Stimulated activated CD8-positive, alpha-beta memory T cell treated with anti-CD3 and anti-CD28 coated beads, Interleukin-4, amount 100 ng/mL, for 1 hour (primary cell): ENCODE measurements around the gene APOBEC3F.
"Not testable (repeated sequence)": the region's sequence is repeated elsewhere in the genome, so short reads cannot be mapped to it uniquely, and the experiment has no call there.

Source experiments
- DNase-seq, 2 donors: peaks; one replicate each; pipeline ENCODE4 v3.0.0-alpha.2; 2020; ENCODE audit warnings: low read depth in 2 of 2, low spot score in 1 of 2

APOBEC3F gene

DNA sequence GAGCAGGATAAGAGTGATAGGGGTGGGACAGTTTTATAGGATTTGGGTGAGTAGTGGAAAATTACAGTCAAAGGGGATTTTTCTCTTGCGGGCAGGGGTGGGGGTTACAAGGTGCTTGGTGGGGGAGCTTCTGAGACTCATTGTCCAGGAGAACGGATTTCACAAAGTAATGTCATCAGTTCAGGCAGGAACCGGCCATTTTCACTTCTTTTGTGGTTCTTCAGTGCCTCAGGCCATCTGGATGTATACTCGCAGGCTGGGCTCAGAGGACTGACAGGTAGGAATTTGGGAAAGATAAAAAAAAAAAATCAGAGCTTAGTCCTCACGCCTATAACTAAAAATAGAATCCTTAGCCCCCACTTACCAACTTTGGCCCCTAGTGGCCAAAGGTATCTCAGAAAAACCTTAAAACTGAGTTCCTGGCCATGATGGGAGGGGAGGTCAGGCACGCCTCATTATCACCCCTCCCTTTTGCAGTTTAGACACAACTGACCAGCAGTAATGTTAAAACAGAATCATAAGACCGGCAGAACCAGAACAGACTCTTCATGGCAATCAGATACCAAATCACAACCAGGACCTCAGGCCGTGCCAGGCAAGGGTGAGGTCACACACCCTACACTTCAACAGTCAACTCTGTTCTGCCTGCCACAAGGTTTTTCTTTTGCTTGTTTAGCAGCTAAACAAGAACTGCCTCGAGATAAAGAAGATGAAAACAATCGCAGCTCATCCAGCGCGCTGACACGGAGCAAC lies 27.5 kb downstream of the APOBEC3F start:
- no peak for DNase-seq

DNA sequence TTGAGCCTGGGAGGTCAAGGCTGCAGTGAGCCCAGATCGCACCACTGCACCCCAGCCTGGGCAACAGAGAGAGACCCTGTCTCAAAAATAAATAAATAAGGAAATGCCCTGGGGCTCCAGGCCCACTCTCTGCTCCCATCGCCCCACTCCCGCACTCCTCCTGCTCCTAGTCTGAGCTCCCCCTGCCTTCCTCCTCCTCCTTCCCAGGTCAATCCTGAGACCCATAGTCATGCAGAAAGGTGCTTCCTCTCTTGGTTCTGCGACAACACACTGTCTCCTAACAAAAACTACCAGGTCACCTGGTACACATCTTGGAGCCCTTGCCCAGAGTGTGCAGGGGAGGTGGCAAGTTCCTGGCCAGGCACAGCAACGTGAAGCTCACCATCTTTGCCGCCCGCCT lies 29.5 kb downstream of the APOBEC3F start:
- DNase-seq, result no peak

DNA sequence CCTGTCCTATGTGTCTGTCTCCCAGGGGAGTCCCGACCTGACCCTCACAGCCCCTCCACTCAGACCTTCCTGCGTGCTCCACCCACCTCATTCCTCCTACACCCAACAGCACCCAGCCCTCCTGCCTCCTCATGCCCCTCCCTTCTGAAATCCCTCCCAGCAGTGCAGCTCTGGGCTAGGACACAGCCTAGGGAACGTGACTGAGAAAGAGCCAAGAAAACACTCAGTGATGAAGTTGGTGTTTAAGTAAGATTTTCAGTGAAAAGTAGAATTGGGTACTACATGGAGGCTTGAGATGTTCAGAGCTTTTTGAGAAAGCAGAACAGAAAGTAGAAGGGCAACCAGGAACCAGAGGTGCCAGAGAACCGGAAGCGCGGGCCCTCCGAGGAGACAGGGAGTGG lies 31.9 kb downstream of the APOBEC3F start:
- DNase-seq, result not testable (repeated sequence)

DNA sequence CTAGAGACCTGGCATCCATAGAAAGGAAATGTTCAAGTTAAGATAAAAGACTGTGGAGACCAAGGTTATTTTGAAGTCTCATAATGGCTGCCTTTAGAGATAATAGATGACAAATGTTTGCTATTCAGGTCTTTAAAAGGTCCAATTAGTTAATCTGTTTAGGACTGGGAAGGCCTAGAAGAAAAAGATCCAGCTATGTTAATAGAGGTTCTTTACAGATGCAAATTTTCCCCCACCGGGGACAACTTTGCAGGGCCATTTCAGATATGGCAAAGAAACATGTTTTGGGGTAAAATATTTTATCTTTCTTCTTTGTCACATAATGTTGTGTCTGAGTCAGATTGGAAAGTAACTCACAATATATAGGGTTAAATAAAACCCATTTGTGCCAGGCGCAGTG lies 33.3 kb downstream of the APOBEC3F start:
- no peak for DNase-seq

DNA sequence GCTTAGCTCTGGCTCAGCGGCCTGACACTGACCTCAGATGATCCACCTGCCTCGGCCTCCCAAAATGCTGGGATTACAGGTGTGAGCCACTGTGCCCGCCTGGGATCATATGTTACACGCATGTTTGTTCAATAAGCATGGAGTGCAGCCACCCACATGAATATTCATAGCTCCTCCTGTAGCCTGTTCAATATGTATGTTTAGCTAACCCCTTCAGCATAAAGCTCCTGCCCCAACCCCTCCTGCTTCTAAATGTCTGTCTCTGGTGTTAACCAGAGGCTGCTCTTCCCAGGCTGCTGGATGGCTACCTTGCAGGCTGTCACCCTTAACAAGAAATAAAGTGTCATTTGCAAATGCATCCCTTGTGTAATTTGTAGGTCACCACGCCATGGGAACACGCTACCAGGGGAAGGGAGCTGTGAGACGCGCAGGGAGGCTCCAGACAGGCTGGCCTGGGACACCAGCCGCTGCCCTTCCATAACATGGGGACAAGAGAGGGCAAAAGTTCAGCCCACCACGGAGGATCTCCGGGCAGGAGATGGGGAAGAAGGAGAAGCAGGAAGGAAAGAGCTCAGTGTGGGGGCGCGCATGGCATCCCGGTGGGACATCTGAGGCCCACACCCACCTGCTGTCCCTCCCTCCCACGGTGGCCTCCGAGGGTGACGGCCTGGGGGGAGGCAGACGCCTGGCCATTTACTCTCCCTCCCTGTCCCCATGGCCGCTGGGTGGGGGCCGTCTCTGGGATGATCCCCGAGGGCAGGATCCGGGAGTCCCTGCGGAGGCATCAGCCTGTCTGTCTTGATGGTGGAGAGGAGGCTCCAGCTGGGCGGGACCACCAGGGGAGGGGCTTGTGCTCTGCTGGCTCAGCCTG lies 35.7 kb downstream of the APOBEC3F start:
- not testable (repeated sequence) for DNase-seq

DNA sequence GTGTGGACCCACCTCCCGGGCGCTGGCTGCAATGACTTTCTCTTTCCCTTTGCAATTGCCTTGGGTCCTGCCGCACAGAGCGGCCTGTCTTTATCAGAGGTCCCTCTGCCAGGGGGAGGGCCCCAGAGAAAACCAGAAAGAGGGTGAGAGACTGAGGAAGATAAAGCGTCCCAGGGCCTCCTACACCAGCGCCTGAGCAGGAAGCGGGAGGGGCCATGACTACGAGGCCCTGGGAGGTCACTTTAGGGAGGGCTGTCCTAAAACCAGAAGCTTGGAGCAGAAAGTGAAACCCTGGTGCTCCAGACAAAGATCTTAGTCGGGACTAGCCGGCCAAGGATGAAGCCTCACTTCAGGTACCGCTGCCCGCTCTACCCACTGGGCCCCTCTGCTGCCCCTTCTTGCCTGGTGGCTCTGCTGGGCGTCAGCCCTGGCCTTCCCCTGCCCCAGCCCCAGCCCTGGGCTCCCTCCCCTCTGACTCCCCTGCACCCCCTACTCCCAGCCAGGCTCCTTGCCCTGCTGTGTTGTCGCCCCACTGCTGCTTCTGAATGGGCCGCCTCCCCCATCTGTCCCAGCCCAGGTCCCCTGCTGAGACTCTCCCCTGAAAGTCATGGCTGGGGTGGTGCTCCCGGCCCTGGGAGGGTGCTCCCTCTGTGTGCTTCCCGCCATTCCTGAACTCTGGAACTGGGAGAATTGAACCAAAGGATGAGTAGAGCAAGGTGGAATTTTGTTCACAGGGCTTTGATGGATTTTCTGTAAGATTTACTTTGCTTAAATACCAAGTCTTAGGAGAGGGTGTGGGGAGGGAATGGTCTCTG lies 36.6 kb downstream of the APOBEC3F start, which contains the start of gene APOBEC3G:
Gene APOBEC3G, plus strand, starts transcription at position 250 of the 815 bp plus-strand sequence. Its CDS starts 87 bp downstream, at position 337.
- not testable (repeated sequence) for DNase-seq

DNA sequence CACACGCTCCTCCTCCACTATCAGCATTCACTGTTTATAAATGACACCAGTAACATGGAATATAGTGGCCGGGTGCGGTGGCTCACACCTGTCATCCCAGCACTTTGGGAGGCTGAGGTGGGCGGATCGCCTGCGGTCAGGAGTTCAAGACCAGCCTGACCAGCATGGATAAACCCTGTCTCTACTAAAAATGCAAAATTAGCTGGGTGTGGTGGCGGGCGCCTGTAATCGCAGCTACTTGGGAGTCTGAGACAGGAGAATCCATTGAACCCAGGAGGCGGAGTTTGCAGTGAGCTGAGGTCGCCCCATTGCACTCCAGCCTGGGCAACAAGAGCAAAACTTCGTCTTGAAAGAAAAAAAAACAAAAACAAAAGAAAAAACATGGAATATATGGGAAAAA lies 37.2 kb downstream of the APOBEC3F start:
- not testable (repeated sequence) for DNase-seq

DNA sequence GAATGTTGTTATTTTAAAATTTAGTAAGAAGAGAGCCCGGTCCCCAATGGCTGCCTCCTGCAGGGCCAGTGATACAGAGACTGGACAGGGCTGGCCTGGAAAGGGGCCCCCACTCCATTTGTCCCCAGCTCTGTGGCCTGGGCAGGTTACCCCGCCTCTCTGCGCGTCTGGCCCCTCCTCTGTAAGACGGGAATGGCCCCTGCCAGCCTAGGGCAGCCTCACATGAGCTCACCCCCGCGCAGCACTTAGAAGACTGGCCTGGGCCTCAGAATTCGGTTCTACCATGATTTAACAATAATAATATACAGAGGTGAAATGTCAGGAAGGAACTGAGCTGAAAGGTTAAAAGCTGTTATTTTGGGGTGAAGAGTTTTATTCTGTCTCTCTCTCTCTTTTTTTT lies 37.7 kb downstream of the APOBEC3F start:
- DNase-seq, result no peak

DNA sequence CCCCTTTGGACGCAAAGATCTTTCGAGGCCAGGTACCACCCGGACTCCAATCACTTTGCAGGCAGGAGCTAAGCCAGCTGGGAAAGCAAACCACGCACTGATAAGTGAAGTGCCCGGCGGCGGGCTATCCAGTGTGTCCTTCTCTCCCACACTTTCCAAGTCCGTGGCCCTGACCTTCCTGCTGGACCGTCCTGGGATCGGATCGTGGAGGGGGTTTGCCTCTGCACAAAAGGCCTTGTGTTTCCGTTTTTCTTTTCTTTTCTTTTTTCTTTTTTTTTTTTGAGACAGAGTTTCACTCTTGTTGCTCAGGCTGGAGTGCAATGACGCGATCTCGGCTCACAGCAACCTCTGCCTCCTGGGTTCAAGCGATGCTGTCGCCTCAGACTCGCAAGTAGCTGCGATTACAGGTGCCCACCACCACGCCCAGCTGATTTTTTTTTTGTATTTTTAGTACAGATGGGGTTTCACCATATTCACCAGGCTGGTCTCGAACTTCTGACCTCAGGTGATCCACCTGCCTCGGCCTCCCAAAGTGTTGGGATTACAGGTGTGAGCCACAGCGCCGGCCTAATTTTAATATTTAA lies 38.5 kb downstream of the APOBEC3F start:
- not testable (repeated sequence) for DNase-seq

DNA sequence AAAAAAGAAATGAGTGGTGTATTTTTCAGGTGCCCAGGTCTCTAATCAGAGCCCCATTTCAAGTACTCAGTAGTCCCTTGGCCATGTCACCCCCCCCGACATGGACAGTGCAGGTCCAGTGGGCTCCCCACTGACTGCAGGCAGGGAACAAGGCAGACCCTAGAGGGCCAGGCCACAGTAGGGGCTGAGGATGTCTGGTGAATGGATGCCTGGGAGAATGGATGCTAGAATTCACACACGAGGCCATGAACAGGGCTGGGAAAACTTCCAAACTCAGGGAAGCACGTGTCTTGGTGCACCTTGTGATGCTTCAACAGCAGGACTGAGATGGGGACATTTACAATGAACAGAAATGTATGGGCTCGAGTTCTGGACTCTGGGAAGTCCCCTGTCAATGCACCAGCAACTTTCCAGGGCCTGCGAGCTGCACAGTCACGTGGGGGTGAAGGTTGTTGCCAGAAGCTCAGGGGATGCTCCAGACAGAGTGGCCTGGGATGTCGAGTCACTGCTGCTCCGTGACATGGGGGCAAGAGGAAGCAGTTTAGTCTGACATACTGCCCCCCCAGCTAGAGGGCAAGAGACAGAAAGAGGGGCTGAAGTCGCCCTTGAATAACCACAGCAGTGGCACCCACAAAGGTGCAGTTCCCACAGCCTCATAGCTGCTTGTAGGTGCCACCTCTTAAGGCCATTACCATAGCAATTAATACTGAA lies 39.5 kb downstream of the APOBEC3F start:
- DNase-seq, result no peak

DNA sequence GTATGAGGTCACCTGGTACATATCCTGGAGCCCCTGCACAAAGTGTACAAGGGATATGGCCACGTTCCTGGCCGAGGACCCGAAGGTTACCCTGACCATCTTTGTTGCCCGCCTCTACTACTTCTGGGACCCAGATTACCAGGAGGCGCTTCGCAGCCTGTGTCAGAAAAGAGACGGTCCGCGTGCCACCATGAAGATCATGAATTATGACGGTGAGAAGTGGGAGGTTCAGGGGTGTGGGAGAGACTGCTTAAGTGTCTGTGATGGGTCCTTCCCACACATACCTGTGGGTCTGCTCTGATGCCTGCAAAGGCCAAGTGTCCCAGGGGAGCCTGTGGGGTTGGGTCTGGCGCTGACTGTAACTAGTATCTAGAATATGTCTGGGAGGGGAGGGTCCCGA lies 40.4 kb downstream of the APOBEC3F start:
- DNase-seq, result no peak

DNA sequence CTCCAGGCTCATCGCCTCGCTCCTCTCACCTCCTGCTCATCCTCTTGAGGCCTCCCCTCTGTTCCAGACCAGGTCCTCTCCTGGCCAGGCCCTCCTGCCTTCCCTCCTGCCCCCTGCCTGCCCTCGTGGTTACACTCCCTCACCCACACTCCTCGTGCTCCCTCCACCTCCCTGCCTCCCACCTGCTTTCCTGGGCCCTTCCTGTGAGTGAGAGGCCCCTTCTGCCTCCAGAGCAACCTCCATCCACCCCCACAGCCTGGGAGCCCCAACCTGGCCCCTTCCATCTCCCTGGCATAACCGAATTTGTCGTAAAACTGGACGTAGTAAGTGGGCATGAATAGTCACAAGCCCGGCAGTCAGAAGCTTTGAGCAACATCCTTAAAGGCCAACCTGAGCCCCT lies 40.9 kb downstream of the APOBEC3F start:
- no peak for DNase-seq

DNA sequence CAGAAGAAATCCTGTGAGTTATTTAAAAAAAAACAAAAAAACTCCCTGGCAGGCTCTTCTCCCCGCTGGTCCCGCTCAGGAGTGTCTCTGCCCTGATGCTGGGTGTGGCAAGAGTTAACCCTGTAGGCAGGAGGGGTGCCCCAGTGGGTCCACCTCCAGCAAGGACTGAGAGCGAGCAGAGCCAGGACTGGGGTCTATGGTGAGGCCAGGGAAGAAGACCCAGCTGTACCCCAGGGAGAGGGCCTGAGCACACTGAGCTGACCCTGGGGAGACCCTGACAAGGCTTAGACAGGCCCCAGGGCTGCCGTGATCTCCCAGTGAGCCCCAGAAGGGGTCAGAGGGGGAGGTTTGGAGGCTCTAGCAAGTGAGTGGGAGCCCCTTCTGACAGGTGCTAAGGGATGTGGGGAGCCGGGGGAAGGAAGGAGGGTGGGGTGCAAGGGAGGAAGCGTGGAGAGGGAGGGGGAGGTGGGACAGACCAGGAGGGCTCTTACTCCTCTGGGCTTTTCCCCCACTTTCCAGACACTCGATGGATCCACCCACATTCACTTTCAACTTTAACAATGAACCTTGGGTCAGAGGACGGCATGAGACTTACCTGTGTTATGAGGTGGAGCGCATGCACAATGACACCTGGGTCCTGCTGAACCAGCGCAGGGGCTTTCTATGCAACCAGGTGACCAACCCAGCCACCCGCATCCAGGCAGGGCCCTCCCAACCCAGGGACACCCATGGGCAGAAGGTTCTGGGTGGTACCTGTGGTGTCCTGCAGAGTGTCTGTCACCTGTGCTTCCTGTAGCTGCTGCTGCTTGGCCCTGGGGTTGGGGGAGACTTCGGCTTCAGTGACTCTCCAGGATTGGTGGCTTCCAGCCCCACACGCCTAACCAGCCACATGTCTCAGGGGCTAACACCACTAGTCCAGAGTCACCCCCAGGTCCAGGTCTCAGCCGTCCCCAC lies 42.8 kb downstream of the APOBEC3F start:
- DNase-seq, result no peak

DNA sequence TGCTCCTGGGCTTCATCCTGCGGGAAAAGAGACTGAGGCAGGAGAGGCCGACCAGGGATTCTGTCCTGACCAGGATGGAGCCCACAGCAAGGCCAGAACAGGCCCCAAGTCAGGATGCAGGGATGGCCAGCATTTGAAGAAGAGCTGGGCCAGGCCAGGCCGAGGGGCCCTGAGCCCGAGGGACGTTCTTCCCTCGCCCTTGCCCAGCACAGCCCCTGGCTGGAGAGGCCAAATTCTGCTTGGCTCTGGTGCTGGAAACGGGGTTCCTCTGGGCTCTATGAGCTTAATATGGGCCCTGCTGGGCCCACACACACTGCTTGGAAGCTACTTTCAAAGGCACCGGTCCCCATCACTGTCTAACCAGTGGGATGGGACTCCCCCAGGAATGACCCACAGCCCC lies 44.0 kb downstream of the APOBEC3F start:
- DNase-seq, result no peak

DNA sequence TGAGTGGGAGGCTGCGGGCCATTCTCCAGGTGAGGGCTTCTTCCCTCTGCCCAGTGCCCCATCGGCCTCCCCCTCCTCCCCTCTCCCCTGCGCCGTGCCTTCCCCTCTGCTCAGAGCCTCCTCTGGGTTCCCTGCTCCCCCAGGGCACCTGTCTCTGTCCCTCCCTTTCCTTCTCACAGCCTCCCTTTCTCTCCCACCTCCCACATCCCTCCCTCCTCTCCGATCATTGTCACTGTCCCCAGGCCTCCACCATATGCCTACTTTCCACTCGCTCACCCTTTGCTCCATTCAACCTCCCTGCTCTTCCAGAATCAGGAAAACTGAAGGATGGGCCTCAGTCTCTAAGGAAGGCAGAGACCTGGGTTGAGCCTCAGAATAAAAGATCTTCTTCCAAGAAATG lies 46.4 kb downstream of the APOBEC3F start:
- no peak for DNase-seq

DNA sequence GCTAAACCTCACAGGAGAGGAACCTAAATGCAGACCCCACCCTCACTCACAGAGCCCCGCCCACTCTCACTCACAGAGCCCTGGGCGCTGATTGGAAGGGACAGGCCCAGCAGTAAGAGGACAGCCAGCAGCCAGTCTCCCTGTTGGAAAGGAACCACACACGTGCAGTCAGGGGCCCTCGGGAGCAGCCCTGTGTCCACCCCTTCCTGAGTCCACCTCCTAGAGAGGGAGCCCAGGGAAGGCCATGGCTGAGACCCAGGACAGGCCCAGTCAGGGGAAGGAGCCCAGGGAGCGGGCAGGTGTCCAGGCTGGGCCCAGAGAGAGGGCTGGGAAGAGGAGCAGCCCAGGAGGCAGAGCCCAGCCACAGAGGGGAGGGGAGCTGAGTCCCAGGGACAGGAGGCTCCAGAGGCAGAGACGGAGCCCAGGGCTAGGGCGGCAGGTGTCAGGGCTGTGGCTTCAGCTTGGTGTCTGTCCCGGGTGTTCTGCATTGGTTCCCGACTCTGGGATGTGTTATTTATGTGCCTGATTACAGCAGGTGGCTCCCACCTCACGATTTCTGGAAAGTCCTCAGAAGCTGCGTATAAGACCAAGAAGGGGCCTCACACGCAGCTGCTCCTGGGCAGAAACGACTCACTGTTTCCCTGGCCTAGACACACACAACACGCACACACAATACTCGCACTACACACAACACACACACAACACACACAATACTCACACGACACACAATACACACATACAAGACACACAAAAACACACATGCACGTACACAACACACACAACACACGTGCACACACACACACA lies 47.4 kb downstream of the APOBEC3F start:
- DNase-seq, result no peak

DNA sequence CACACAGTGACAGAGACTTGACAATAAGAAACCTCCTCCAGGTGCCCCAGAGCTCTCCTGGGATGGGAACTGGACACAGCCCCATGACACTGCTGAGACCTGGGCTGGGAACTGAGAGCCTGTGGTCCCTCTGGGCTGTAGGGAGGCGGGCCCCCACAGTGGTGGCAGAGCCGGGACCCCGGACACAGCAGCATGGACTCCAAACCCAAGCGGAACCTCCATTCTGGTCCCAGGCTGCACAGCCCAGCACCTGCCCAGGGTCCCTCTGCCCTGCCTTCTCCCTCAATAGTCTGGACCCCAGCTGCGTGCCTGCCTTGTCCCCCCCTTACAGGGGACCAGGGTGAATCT lies 48.0 kb downstream of the APOBEC3F start:
- DNase-seq, result no peak

DNA sequence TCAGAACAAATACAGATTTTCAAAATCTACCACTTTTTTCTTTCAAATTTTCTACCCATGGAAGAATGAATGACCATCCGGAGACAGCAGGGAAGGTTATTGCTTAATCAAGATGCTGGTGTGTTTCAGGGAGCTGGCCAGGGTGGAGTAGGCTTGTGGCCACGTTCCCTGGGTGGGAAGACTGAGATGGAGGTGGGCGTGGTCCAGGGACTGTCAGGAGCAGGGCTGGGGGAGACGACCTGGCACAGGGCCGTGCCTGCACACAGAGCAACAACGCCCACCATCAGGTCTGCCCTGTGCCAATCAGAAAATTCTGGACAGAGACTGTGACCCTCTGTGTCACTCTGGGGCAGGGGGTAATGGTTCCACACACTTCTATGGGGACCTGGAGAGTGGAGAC lies 49.3 kb downstream of the APOBEC3F start:
- DNase-seq, result no peak
